GM19324 (cell line): ENCODE data around the gene ADAMTS17.

Source experiments
- ATAC-seq: cut with Tn5 transposase; IDR thresholded peaks from one replicate; pipeline ENCODE4 v1.9.1; 2021; ENCODE audit warnings: mild to moderate bottlenecking, moderate library complexity; ENCODE audit not compliant: unreplicated experiment, low FRiP score

The ADAMTS17 gene

DNA sequence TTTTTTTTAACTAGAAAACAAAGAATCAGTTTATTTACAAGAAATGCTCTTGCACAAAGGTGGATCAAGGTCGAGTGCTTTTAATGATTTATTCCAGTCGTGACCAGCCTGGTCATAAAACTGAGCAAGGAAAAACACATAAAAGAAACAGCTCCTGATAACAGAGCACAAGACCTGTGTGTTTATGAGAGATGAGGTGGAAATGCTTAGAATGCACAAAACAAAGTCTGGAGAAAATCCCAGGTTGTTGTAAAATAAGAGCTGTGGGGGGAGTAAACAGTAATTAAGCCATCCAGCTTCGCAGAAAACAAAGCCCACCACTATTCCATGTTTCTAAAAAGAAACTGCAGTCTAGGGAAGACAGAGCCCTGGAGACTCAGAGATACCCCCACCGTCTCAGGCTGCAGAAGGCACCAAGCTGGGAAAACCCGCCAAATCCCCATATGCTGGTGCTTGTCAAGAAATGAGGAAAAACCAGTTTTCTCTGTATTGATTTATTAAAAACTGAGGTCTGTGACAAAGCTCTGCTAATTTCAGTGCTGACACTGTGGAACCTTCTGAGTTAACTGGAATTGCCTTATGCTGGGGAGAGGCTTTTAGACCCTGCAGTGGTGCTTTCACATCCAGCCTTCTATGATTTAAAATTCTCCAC lies 139.3 kb downstream of the ADAMTS17 start:
- no peak for ATAC-seq

DNA sequence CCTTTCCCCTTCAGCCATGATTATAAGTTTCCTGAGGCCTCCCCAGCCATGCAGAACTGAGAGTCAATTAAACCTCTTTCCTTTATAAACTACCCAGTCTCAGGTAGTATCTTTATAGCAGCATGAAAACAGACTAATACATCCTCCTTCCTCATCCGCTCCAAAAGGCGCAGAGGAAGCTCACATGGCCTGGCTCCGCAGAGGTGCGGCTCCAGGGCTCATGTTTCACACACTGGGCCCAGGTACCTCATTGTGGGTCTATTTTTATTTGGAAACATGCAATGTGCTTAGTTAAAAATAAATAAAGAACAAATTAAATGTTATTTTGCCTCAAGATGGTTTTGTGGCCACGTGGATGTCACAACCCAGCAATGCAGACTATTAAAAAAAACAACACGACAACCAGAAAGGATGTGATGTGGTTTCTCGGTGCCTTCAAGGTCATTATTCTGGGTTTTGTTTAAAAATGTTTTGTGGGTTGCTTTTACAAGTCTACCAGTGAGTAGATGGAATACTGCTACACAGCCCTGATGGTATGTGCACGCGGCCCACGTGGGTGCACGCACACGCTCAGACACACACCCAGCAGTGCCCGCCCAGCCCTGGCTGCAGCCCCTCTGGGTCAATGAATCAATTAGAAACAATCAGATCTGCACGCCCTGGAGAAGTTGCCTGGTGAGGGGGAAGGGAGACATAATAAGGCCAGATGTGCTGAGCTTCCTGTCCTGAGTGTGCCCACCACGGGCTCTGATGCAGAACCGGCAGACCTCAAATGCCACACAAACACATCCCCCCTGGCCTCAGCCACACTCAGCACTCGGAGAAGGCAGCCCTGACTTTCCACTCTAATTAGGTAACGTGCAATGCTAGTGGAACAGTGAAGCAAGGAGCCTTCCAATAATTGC lies 140.1 kb downstream of the ADAMTS17 start:
- no peak for ATAC-seq

DNA sequence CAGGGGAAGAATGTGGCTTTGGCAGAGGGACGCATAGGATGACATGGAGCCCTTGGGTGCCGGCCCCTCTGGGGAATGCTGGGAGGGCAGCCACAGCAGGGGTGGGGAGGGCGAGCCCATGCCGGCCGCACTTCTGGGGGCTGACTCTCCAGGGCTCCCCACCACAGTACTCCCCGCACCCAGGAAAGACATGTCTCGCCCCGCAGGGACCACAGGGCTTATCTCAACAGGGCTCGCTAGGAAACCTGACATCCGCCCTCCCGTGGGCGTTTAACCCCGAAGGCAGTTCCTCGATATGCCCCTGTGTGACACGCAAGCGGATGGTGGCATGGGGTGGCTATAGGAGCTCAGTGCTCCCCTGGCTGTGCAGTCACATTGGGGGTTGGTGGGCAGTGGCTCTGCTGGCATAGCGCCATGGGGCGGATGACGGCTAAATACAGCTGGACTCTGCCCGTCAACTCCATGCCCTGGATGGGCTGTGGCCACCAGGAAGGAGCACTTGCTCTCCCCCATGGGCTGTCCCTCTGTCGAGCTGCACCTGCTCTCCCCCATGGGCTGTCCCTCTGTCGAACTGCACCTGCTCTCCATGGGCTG lies 141.4 kb downstream of the ADAMTS17 start:
- no peak for ATAC-seq

DNA sequence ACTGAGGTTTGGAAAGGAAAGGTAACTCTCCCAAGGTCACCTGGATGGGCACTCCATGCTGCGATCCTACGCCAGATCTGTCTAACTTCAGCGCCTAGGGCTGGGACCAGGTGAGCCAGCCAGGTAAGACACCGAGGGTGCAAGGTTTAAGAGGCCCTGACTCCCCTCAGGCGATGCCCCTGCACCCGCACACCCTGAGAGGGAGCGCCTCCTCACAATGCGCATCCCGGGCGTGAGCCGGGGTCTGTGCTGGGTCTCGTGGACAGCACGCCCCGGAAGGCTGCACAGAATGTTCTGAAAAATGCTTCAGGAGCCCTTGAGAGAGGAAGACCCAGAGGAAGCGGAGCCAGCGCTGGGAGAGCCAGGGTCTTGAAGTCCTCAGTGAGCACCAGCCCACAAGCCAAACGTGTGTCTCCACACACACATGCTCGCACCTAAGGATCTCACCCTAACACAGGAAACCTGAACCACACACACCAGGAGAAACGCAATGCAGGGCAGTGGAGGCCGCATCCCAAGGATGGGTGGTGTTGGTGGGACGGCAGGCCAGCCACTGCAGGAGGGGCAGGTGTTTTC lies 142.0 kb downstream of the ADAMTS17 start:
- ATAC-seq, result no peak

DNA sequence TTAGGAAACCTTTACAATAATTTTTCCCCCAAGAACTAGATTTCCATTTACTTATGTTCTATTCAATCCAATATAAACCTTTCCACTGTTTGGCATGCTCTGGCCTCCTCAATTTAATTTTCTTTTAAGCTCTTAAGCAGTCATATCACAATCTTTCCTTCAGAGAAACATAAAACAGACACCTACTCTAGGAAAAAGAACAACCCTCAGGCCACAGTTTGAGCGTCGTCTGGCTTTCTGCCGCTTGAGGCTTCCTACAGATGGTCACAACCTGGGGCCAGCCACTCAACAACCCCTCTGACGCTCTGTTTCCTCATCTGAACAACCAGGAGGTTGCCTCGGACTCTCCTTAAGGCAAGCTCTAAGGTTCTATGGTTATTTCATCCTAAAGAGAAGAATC lies 143.3 kb downstream of the ADAMTS17 start:
- ATAC-seq, result no peak

DNA sequence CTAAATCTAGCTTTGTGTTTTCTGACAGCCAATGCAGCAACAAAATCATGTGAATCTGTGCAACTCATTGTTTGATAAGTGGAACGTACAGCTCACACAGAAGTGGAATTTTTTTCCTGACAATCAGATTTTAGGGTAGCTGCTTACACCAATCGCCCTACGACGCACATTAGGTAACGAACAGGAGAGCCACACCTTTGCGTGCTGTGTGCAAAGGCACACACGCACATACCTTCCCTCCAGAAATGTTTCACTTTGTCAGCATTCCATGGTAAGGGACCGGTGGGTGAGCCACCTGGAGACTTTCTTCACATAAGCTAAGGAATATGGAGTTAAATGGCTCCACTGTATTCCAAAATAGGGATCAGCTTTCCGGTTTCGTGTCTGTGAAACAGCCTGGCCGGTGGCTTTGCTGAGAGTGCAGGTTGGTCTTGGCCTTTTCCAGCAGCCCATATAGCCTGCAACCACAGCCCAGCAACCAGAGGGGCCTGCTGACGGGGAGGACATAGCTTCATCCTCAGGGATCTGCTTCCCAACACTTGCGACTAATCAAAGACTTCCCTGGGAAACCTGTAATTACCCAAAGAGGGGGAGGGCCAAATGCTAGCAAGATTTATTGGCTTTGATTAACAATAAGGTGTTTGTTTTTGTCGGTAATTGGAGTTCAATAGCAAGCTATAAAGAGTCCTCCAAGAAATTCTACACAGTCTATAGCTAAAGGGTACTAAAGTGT lies 145.3 kb downstream of the ADAMTS17 start:
- no peak for ATAC-seq

DNA sequence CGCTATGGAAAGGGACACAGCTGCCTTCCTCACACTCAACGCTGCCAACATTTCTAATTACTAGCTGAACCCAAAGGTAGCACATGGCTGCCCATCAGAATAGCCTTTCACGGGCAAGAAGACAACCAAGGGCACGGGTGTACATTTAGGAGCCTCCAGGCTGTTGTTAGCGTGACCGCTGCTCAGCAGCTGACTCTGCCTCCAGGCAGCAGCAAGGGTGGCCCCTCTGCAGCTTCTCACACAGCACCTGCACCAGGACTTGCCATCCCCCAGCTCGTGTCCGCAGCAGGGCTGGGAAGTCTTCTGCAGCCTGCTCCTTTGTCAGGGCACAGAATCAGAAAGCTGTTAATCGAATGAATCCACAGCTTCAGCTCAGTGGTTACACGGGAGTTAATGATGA lies 146.8 kb downstream of the ADAMTS17 start:
- no peak for ATAC-seq

DNA sequence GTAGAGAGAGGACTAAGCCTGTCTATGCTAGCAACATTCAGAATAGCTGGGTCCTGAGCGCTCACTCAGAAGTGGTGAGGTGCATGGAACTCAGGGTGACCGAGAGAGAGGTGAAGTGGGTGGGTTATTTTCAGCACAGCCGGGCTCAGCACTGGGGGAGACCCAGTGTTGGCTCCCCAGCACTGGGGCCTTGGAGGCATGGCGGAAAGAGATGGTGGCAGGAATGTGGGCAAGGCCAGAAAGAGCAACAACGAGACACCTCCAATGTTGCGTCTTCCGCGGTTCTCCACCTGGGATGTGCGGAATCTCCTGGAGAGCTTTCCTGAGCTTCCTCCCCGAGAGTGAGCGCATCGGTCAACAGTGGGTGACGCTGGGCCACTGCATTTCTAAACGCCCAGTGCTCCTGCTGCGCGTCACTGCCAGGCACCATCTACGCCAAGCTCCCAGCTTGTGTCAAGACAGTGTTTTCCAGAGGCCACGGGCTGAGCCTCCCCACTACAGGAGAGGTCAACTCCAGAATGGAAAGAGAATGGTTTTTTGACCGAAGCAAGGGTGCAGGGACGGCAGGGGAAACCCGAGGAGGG lies 148.4 kb downstream of the ADAMTS17 start:
- ATAC-seq, result no peak

DNA sequence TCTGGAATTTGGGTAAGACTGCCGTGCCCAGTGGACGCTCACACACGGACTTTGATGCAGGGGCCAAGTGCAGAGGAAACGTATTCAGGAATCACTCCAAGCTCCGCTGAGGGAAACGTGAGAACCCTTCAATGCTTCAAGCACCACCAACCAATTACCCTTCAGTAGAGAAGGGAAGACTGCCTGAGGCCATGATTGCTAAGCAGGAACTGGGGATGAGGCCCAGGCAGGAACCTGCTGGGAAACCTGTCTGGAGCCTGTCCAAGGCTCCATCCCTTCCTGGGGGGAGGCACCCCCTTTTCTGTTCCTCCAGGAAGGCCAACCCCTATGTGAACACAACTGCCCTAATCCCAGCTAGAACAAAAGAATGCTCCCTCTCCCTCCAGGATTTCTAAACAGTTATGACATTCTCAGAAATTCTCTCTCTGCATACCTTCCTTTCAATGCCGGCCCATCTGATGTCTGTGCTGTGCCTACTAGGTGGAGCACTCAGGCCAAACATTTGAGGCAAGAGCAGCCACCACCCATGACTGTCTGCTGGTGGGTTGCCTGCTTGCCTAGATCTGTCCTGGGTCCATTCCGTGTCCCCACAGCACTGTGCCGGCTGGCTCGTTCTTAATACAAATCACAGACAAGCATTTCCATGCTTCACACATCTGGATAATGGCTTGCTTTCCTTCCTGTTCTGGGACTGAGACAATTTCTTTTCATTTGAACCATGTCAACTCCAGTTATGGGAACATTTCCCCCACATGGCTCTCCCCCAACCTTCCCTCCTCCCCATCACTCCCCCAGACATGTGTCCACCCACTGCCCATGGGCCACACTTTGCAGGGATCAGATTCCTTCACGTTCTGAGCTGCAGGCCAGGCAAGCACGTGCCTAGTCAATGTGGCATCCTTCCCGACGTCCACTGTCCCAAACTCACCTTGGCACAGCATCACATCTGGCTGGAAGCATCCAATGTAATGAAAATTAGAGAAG lies 149.4 kb downstream of the ADAMTS17 start:
- no peak for ATAC-seq

DNA sequence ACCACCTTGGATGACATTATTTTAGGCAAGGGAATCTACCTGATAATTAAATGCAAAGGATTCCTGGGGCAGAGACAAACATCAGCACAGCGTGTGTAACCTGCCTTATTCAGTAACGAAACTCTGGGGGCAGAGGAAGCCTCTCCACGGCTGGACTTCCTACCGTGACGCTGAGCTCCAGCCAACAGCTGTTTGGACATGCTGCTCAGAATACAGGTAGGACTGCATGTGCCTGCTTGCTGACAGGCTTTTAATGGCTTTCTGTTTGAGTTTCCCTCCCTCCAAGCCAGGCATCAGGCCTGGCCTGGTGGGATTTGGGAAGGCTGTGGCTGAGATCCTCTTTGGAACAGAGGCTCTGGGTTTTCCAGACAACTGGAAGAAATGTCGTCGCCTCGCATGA lies 150.6 kb downstream of the ADAMTS17 start:
- ATAC-seq, result no peak

DNA sequence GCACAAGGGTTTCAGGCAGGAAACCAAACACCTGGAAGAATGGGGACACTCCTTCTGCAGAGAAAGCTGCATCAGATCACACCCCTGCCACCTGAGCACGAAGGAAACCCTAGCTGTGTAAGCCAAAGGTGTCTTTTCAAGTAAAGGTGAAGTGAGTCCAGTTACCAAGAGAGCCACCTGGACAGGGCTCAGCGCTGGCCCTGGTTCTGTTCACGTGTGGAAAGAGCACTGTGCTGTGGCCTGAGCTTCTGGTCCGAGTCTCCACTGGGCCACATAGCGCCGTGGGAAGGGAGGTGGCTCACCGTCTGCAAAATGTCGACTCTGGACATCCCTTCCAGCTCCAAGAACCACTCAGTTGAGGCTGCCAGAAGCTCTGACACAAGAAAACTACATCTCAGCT lies 151.1 kb downstream of the ADAMTS17 start:
- ATAC-seq, result no peak

DNA sequence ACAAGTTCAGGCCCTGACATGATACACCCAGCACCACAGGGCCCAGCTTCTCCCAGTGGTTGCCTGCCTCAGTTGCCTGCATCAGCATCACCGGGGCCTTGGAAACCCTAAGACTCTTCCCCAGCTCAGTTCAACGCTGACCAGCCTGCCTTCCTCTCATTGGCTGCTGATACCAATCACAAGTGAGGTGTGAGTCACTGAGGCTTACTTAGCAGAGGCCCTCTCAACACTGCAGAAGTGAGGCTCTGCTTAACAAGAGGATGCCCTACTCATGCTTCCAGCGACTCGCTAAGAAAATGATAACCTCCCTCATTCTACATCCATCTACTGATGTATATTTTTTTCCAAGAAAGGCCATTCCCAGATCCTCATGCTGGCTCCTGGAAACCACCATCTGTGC lies 151.9 kb downstream of the ADAMTS17 start:
- no peak for ATAC-seq

DNA sequence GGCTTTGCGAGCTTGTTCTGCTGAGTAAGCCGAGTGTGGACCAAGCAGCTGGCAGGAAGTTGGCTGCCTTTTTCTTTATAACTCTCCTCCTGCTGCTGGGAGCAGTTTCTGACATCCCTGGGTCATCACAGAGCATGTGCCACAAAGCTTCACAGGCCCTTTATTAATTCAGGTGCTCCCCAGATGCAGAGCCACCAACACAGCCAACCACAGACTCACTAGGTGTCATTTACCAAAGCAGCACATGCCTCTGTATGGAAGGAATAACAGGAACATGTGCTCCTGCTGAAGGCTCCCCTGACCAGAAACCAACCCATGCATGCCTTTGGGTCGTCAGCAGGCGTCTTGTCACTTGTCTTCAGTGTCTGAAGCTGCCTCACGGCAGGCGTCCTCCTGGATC lies 152.5 kb downstream of the ADAMTS17 start:
- no peak for ATAC-seq

DNA sequence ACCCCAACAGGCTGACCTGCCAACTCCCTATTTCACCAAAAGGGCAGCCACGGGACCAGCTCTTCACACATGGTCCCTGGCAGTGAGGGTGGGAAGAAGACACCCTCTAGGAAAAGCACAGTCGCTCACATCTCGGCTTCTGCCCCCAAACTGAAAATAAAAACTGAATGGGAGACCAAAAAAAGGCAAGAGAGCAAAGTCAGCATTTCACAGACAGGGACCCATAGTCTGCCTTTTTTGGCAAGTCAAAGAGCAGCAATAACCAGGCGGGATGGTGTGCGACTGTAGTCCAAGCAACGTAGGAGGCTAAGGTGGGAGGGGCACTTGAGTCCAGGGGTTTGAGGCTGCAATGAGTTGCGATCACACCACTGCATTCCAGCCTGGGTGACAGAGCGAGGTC lies 154.1 kb downstream of the ADAMTS17 start:
- ATAC-seq, result no peak

DNA sequence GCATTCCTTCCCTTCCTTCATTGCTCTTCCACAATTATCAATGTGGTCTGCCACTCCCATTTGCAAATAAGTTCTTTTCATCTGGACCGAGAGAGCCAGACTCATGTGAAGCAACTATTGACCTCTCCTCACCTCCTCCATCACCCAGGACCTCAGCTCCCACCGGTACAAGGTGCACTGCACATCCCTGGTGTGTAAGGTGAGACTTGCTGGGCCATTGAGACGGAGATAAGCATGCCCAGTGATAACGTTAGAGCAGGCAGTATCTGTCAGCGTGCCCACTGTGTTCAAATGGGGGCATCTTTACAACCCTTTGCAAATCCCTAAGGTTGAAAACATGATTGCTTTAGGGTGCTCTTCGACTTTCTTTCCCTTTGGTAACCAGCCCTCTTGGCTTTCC lies 154.8 kb downstream of the ADAMTS17 start:
- no peak for ATAC-seq

DNA sequence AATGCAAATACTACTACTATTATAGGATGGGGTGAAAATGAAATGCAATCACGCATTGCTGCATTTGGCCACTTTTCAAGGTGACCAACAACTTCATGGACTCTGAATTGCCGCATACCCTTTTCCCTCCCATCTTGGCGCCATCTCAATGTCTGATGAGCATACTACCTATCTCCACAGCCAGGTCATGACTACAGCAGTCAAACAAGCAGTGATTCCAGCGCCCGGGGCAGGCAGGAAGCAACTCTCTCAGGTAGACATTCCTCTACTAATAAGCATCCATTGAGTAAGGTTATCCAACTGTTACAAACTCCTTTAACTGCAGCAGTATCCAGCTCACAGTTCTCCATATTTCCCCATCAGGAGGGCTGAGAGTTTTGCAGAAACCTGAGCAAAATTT lies 155.4 kb downstream of the ADAMTS17 start:
- ATAC-seq, result no peak

DNA sequence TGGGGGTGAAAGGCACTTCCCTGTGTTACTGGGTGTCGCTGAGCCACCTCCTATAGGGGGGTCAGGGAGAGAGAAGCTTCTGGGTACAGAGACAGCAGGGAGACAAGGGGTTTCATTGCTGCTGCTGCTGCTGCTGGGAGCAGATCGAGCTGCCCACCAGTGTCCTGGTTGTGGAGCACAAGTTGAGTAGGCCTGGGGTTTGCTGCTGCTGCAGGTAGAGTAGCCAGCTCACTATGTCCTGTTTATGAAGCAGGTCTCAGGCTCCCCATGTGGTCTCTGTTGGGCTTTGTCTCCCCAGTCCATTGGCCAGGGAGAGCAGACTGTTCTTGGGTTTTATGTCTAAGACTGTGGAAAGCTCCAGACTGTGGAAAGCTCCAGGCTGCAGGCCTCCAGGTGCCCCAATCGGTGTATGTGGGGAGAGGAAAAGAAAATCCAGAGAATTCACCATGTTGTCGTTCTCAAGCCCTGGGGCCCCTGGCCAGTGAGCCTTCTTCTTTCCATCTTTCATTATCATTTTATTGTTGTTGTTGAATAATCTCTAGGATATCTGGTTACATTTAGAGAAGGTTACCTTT lies 157.8 kb downstream of the ADAMTS17 start:
- ATAC-seq, result no peak

DNA sequence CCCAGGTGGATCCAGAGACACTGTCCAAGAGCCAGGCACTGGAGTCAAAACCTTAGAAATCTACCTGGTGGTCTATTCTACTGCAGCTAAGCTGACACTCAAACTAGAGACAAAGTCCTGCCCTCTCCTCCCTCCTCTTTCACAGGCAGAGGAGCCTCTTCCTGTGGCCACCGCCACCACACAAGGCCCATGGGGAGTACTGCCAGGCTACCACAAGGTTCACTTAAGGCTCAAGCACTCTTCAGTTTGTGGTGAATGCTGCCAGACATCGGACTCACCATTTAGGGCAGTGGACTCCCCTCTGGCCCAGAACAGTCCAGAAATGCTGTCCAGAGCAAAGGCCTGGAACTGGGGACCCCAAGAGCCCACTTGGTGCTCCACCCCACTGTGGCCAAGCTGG lies 160.9 kb downstream of the ADAMTS17 start:
- ATAC-seq, result no peak
